Daoy (cell line): ENCODE measurements around the gene GSTA5. TPM values are rescaled to one million over a fixed set of nuclear protein-coding genes. Genes with fewer than 3 reads are reported as not detected.
"Not testable (repeated sequence)": the region's sequence is repeated elsewhere in the genome, so short reads cannot be mapped to it uniquely, and the experiment has no call there.

Source experiments
- DNase-seq: peaks from one replicate; pipeline ENCODE4 v3.0.0-alpha.2; 2015; ENCODE audit warnings: low read depth
- total RNA-seq: library from RNA; depleted of rRNA; stranded (reverse); fragments of >200 nt; shearing (Covaris generic); gene quantifications from 2 replicates; pipeline ENCODE4 v1.2.3, GENCODE V29; 2014

GSTA5 gene
- total RNA-seq, 1 experiment from 2014 or later: not detected

DNA sequence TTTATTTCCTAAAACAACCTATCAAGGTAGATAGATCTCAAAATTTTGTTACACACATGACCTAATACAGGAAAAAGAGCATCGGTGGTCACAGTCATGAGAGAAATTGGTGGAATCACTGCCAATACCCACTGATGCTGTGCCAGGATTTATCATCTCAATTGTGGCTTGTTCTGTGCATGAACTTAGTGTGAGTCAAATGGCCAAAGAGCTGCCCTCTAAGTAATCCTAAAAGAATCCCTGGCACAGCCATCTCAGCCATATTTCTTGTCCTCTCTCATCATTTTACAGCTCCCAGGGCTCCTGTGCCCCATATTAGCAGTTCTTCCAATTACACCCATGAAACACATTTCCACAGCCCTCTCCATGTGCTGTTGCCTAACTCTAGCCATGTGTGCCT is 6.1 kb downstream of the GSTA5 start:
- DNase-seq: no peak

DNA sequence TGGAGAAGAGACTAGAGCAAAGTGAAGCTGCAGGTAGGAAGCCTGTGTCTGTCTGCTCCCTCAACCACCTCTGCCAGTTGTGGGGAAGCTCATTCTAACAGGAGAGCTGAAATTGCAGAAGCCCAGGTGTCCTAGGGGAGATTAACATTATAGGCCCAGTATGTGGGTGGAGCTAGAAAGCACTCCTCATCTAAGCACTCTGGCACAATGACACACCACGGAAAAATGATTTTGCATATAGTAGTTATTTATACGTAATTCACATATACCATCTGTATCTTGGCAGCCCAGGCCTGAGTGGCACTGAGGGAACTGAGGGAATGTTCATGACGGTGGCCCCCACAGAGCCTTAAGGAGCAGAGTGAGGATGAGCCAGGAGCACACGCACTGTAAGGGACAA is 9.7 kb downstream of the GSTA5 start:
- DNase-seq: not testable (repeated sequence)

DNA sequence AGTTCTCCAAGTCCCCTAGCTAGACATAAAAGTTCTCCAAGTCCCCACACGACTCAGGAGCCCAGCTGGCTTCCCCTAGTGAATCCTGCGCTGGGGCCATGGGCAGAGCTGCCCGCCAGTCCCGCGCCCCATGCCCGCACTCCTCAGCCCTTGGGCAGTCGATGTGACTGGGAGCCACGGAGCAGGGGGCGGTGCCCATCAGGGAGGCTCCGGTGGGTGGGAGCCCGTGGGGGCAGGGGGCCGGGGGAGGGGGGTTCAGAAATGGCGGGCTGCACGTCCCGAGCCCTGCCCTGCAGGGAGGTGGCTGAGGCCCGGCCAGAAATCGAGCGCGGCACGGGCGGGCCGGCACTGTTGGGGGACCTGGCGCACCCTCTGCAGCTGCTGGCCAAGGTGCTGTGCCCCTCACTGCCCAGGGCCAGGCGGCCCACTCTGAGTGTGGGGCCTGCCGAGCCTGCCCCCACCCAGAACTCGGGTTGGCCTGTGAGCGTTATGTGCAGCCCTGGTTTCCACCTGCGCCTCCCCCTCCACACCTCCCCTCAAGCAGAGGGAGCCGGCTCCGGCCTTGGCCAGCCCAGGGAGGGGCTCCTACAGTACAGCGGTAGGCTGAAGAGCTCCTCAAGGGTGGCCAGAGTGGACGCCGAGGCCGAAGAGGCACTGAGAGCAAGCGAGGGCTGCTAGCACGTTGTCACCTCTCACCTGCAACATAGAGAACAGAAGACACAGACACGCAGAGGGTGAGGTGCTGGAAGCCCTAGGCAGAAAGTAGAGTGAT is 11.4 kb downstream of the GSTA5 start:
- DNase-seq: no peak

DNA sequence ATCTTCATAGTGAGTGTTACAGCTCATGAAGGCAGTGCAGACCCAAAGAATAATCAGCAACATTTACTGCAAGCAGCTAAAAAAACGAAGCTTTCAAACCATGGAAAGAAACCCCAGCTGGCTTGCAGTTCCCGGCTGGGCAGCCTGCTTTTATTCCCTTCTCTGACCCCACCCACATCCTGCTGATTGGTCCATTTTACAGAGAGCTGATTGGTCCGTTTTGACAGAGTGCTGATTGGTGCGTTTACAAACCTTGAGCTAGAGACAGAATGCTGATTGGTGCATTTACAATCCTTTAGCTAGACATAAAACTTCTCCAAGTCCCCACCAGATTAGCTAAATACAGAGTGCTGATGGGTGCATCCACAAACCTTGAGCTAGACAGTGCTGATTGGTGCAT is 12.0 kb downstream of the GSTA5 start:
- not testable (repeated sequence) for DNase-seq

DNA sequence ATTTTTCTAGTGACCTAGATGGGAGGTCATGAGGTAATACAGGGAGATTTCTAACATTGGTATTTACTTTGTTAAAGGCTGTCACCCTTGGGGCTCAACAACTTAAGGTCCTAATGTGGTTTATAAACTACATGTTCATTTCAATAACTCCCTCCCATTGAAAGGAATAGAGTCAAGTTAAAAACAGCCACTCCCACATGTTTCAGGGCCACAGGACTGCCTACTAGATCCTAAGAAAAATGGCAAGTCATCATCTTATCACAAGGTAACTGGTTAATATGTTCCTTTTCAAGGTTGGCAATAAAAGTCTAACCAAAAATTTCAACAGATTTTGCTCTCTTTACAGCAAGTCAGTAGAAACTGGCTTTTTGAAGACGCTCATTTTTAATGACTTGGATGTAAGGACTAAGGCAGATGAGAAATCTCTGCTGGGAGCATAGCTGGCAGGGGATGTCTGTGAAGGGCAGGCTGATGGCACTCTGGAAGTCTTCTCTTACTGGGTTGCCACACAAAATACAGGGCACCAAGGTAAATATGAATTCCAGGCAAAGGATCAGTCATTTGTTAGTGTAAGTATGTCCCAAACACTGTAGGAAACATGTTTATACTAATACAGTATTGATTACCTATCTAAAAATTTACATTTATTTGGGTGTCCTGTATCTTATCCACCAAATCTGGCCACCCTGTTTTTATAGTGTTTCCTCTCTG is 13.4 kb downstream of the GSTA5 start:
- DNase-seq: not testable (repeated sequence)

DNA sequence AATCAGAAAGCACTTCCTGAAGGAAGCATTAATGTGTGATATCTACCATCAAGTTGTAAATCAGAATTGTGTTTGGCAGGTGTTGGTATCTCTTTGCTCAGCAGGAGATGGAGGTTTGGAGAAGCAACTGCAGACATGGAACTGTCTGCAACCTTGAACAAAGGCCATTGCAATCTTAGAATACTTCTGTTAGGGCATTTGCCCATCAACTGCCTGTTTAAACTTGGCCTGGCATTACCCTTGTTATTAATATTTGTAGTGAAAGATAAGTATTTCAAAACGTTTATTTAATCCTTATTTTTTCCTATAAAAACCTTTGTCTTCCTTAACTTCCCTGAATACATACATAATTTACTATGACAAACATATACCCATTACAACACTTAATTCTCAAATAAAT is 14.1 kb downstream of the GSTA5 start:
- no peak for DNase-seq

DNA sequence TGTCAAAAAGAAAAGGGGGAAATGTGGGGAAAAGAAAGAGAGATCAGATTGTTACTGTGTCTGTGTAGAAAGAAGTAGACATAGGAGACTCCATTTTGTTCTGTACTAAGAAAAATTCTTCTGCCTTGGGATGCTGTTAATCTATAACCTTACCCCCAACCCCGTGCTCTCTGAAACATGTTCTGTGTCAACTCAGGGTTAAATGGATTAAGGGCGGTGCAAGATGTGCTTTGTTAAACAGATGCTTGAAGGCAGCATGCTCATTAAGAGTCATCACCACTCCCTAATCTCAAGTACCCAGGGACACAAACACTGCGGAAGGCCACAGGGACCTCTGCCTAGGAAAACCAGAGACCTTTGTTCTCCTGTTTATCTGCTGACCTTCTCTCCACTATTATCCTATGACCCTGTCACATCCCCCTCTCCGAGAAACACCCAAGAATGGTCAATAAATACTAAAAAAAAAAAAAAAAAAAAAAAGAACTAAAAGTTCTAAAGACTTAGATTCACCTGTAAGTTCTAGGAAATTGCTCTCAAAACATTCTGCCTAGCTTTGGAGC is 14.6 kb downstream of the GSTA5 start:
- DNase-seq: not testable (repeated sequence)

DNA sequence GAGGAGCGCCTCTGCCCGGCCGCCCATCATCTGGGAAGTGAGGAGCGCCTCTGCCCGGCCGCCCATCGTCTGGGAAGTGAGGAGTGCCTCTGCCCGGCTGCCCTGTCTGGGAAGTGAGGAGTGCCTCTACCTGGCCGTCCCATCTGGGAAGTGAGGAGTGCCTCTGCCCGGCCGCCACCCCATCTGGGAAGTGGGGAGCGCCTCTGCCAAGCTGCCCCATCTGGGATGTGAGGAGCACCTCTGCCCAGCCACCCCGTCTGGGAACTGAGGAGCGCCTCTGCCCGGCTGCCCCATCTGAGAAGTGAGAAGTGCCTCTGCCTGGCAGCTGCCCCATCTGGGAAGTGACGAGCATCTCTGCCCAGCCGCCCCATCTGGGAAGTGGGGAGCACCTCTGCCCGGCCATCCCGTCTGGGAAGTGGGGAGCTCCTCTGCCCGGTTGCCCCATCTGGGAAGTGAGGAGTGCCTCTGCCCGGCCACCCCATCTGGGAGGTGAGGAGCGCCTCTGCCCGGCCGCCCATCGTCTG is 15.3 kb downstream of the GSTA5 start:
- not testable (repeated sequence) for DNase-seq

DNA sequence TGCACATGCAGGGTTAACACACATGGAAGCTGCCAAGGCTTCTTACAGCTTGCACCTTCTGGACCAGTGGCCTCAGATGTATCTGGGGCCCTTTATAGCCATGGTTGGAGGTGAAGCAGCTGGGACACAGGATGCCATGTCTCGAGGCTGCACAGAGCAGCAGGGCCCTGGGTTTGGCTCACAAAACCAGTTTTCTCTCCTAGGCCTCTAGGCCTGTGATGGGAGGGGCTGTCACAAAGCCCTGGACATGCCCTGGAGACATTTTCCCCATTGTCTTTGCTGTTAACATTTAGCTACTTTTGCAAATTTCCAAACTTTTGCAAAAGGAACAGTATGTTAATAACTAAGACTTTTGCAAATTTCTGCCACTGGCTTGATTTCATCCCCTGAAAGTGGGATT is 18.8 kb downstream of the GSTA5 start:
- DNase-seq: no peak

DNA sequence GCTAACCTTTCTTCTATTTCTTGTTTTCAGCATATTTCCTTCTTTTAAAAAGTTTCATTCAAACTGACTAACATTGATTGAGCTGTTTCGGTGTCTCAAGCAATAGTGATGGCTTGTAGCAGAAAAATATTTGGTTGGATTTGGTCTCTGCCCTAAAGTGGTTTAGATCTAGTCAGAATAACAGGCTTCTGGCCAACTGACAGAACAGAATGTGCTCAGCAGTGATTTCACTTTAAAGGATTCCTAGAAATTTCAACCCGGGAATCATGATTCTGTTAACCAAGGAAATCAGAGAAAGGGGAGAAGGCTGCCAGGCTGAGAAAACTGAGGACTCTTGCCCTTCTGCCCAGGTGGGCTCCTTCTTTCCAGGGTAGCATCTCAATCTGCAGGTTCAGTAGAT is 20.4 kb downstream of the GSTA5 start:
- no peak for DNase-seq

DNA sequence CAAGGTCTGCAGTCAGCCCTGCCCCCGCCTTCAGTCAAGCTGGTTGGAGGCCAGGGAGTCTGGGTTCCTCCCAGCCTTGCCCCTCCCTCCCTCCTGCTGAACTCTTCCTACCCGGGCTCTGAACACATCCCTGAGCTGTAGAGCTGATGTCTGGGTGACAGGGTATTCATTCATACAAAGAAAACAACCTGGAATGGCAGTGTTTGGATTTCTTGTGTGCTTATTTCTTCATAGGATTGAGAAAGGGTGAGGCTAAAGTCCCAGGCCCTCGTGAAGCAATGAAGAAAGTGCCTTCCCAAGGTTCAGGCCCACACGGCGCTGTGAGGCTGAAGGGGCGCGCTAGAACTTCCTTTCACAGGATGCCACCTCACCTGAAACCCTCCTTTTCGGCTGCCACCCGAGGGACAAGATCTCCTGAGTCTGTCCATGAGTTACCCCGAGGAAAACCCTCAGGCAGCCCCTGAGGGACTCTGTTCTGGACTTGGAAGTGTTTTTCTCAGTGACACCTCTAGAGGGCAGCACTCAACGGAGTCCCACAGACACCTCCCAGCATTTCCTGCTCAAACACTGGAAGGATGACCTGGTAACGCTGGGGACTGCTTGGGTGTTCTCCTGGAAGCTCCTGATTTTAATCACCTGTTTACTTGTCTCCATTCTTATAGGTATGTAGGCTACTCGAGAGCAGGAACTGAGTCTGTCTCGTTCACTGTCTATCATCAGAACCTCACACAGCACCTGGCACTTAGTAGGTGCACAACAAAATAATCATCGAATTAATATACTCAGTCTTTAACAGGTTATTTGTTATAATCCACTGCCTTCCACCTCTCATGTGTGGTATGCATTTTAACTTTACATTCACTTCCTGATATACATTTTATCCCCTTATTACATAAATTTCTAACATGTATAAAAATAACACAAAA is 25.2 kb downstream of the GSTA5 start:
- peak; percentile 64 for DNase-seq

DNA sequence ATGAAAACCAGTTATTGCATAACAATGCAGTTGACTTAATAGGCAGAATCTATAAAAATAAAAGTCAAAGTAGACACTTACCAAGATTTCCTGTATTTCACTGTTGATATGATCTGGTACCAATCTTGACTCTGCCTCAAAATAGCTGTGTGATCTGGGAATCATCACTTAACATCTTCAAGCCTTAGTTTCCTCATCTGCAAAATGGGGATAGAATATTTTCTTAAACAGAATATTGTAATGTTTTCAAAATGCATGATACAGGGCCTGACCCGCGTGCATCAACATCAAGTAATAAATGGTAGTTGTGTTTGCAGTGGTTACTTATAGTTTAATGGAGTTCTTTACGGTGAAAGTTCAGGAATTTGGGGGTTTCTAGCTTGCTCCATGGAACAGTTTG is 26.1 kb downstream of the GSTA5 start:
- not testable (repeated sequence) for DNase-seq

DNA sequence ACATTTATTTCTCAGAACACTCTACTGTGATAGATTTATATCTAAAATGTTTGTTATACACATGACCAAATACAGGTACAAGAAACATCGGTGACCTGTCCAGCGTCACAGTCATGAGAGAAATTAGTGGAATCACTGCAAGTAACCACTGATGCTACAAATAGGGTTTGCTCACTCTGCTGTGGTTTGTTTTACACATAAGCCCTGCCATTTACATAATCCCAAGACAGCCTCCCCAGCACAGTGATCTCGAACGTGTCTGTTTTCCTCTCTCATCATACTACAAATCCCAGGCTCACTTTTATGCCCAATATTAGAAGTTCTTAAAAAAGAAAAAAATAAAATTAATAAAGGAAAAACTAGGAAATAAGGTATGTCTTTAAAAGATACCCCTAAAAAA is 30.8 kb downstream of the GSTA5 start:
- DNase-seq: not testable (repeated sequence)

DNA sequence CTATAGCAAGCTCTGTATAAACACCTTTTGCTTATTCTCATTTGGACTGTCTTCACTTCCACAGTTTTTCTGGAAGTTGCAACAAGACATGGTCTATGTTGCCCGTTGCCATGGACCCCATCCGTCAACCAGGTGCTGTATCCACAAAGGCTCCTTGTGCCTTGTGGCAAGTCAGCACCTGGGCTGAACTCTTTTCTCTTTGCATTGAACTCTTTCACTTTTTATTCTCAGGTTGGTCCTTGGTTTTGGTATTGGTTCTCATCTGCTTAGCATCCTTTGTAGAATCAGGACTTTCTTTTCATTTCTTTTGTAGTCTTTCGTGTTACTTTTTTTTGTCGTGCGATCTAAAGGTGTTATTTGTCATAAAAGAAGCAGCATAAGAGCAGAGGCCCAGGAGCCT is 32.0 kb downstream of the GSTA5 start:
- DNase-seq: no peak

DNA sequence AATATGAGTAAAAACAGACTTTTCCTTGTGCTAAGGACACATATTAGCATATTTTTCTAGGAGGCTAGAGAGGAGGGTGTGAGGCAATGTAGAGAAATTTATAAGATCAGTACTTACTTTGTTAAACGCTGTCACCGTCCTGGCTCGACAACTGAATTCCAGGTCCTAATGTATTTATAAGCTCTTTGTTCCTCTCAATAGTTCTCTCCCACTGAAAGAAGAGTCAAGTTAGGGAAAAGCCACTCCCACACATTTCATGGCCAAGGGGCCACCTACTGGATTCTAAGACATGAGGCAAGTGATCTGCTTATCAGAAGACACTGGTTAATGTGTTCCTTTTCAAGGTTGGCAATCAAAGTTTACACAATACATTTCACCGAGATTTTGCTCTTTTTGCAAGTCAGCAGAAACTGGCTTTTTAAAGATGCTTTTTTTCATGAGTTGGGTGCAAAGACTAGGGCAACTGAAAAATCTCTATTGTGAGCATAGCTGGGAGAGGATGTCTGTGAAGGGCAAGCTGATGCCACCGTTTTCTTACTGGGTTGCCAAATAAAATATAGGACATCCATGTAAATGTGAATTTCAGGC is 36.9 kb downstream of the GSTA5 start, which contains the start of gene GSTA1:
GSTA1 (minus strand) TSS at position 149 of the 588 bp plus-strand sequence. CDS start 4,549 bp downstream, outside the sequence.
- not testable (repeated sequence) for DNase-seq

DNA sequence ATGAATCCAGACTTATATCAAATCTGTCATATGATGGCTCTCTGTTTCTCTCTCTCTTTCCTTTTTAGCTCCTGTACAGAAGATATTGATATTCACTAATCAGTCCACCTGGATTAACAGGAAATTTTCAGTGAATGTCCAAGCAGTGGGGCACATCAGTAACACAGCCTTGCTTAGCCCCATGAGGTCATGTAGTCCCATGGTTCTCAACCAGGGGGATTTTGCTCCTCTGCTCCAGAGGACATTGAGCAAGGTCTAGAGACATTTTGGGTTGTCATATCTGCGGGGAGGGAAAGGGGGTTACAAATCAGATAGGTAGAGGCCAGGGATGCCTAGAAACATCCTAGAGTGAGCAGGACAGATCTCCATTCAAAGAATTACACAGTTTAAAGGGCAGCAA is 37.8 kb downstream of the GSTA5 start:
- DNase-seq: no peak

DNA sequence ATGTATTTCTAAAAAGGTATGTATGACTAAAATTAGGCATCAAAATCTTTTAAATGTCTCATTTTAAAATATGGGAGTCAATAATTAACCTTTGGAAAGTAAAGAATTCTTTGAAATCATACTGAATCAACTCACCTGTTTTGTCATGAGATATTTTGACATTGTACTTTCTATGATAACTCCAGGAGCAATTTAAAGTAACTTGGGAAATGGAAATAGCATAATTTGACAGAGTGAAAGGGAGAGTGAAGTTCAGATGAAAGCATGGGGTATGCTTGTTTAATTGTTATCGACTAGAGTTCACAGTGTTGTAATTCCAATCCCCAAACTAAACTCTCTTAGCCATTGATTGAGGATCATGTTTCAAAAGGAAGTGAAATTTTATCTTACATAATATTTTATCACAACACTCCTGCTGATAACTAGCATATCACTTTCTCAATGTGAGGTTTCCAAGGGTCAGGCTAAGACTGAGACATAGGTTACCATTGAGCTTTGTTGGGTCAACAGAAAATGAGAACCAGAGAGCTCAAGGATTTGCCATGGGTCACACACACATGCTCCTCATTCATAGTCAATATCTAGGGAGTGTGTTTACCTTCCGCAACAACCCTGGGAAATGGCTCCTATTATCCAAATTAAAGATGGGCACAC is 39.3 kb downstream of the GSTA5 start:
- no peak for DNase-seq

DNA sequence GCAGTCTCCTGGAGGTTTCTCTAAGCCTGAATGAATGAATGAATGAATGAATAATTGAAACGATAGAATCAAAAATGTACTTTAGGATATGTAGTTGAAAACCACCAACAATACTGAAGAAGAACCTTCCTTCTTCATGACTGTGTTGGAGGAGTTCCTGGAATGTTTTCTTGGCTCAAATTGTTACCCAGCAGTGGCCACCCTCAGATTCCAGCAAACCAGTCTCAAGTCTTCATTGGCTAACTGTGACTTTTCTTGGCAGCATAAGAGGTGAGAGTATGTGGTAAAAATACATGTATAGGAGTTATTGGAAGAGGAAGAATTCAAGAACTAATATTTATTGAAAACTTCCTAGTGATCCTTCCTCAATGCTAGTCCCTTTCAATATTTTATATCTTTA is 41.3 kb downstream of the GSTA5 start:
- not testable (repeated sequence) for DNase-seq

DNA sequence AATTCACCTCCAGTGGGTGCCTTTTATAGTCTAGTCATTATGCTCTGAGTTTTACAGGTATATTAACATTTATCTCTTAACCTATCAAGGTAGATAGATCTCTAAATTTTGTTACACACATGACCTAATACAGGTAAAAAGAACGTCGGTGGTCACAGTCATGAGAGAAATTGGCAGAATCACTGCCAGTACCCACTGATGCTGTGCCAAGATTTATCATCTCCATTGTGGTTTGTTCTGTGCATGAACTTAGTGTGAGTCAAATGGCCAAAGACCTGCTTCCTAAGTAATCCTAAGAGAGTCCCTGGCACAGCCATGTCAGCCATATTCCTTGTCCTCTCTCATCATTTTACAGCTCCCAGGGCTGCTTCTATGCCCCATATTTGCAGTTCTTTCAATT is 46.2 kb downstream of the GSTA5 start:
- not testable (repeated sequence) for DNase-seq

DNA sequence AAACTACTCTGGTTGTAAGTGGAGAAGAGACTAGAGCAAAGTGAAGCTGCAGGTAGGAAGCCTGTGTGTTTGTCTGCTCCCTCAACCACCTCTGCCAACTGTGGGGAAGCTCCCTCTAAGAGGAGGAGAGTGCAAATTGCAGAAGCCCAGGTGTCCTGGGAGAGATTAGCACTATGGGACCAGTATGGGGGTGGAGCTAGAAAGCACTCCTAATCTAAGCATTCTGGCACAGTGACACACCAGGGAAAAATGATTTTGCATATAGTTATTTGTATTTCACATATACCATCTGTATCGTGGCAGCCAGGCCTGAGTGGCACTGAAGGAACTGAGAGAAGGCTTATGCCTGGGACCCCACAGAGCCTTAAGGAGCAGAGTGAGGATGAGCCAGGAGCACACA is 49.8 kb downstream of the GSTA5 start:
- DNase-seq: no peak

DNA sequence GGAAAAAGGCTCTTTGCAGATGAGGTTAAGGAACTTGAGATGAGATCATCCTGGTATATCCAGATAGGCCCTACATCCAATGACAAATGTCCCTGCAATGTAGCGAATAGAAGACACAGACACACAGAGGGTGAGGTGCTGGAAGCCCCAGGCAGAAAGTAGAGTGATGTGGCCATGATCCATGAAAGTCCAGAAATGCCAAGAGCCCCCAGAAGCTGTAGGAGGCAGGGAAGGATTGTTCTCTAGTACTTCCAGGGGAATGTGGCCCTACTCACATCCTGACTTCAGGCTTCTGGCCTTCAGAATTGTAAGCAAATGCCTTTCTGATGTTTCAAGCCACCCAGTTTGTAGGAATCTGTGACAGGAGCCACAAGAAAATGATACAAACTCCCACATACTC is 51.0 kb downstream of the GSTA5 start:
- not testable (repeated sequence) for DNase-seq
